MCF 10A (cell line): ENCODE data around the gene IRF4. TPM values are rescaled to one million over a fixed set of nuclear protein-coding genes. Genes with fewer than 3 reads are reported as not detected.

Experiments
- BruUV-seq: library from RNA; stranded (reverse); fragments of 400-500 nt; replicated peaks from 2 replicates; lab custom pipeline; 2021; lab: Mats Ljungman, UMichigan
- CTCF ChIA-PET: fragments of 300-600 bp; sonication (Branson Sonifier 250); formaldehyde crosslinking; extraction: SDS; loops from one replicate; lab custom pipeline; 2021; ENCODE audit warnings: antibody characterized with exemption, inconsistent platforms; lab: Yijun Ruan, JAX
- POLR2A ChIA-PET: fragments of 300-600, 350-650 bp; sonication (Branson Sonifier 250); formaldehyde crosslinking; extraction: SDS; loops from one replicate; lab custom pipeline; 2020; ENCODE audit warnings: antibody characterized with exemption, inconsistent platforms; lab: Yijun Ruan, JAX
- DNase-seq: peaks from one replicate; pipeline ENCODE4 v3.0.0-alpha.2; 2018; ENCODE audit not compliant: unreplicated experiment
- H3K27ac Mint-ChIP-seq: one replicate; pipeline ENCODE4 v1.8.0; 2022; ENCODE audit warnings: mild to moderate bottlenecking, low read depth, mixed read lengths; ENCODE audit not compliant: unreplicated experiment
- H3K27me3 Mint-ChIP-seq: one replicate; pipeline ENCODE4 v1.8.0; 2022; ENCODE audit warnings: mixed read lengths; ENCODE audit not compliant: insufficient read depth, unreplicated experiment
- H3K36me3 Mint-ChIP-seq: one replicate; pipeline ENCODE4 v1.8.0; 2022; ENCODE audit warnings: mild to moderate bottlenecking, moderate library complexity, mixed read lengths; ENCODE audit not compliant: insufficient read depth, unreplicated experiment
- H3K4me1 Mint-ChIP-seq: one replicate; pipeline ENCODE4 v1.8.0; 2022; ENCODE audit warnings: mixed read lengths; ENCODE audit not compliant: insufficient read depth, unreplicated experiment
- H3K4me3 Mint-ChIP-seq: one replicate; pipeline ENCODE4 v1.8.0; 2022; ENCODE audit warnings: mild to moderate bottlenecking, moderate library complexity, mixed read lengths; ENCODE audit not compliant: unreplicated experiment
- H3K9me3 Mint-ChIP-seq: one replicate; pipeline ENCODE4 v1.8.0; 2022; ENCODE audit warnings: mixed read lengths; ENCODE audit not compliant: unreplicated experiment
- intact Hi-C: fragments of 100-400 bp; cut with micrococcal nuclease; formaldehyde crosslinking; loops from 2 replicates; pipeline ENCODE4 v1.14.1; 2022
- total RNA-seq: library from RNA; stranded (reverse); gene quantifications from 2 replicates; pipeline ENCODE4 v1.2.3, GENCODE V29; 2022
- TF ChIP-seq, protein P1 (sequence below): fragments of 200-600 bp; IDR thresholded peaks from one replicate; pipeline ENCODE4 v1.8.0; 2022; ENCODE audit warnings: antibody characterized with exemption, mild to moderate bottlenecking; ENCODE audit not compliant: unreplicated experiment

Gene IRF4
- total RNA-seq, 1 experiment from 2014 or later, result not detected

DNA sequence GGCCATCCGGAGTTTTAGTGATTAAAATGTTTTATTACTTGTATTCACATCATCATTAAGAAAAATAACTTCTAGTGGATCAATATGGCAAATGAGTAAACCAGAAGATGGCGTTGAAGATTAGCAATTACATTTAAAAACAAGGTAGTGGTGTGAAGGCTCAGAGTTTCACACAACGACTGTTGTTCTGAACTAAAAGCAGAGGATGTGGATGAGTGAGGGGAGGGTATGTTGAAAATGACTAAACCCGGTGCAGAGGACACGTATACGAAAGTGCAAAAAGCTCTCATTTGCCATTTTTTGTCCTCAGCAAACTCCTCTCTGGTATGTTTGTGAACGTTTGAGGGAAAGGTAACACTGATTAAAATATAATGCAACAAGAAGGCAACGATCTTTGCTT lies 1.9 kb upstream of the IRF4 start:
- no peak overlapping the region for H3K27ac Mint-ChIP-seq
- intact Hi-C loops, result loop anchor here (10.0 kb wide), 1 partner anchor 95 kb away; the partner anchor contains the start of gene DUSP22
- peaks cover 23% of the 10 kb centered on the region for H3K4me1 Mint-ChIP-seq
- ChIA-PET POLR2A (interaction anchor here (0.7 to 0.9 kb wide), 2 partner anchors 13 to 56 kb away, joined by 3 to 4 read pairs; no protein-coding TSS in a partner anchor), CTCF (no interaction called here)
- no peak for DNase-seq
- no TSS peak for BruUV-seq
- H3K9me3 Mint-ChIP-seq, result peaks cover 8% of the 10 kb centered on the region
- TF ChIP-seq, protein P1, sequence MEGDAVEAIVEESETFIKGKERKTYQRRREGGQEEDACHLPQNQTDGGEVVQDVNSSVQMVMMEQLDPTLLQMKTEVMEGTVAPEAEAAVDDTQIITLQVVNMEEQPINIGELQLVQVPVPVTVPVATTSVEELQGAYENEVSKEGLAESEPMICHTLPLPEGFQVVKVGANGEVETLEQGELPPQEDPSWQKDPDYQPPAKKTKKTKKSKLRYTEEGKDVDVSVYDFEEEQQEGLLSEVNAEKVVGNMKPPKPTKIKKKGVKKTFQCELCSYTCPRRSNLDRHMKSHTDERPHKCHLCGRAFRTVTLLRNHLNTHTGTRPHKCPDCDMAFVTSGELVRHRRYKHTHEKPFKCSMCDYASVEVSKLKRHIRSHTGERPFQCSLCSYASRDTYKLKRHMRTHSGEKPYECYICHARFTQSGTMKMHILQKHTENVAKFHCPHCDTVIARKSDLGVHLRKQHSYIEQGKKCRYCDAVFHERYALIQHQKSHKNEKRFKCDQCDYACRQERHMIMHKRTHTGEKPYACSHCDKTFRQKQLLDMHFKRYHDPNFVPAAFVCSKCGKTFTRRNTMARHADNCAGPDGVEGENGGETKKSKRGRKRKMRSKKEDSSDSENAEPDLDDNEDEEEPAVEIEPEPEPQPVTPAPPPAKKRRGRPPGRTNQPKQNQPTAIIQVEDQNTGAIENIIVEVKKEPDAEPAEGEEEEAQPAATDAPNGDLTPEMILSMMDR, result no peak
- no peak overlapping the region for H3K4me3 Mint-ChIP-seq
- peaks cover 12% of the 10 kb centered on the region for H3K27me3 Mint-ChIP-seq
- no peaks in the 10 kb centered on the region for H3K36me3 Mint-ChIP-seq

DNA sequence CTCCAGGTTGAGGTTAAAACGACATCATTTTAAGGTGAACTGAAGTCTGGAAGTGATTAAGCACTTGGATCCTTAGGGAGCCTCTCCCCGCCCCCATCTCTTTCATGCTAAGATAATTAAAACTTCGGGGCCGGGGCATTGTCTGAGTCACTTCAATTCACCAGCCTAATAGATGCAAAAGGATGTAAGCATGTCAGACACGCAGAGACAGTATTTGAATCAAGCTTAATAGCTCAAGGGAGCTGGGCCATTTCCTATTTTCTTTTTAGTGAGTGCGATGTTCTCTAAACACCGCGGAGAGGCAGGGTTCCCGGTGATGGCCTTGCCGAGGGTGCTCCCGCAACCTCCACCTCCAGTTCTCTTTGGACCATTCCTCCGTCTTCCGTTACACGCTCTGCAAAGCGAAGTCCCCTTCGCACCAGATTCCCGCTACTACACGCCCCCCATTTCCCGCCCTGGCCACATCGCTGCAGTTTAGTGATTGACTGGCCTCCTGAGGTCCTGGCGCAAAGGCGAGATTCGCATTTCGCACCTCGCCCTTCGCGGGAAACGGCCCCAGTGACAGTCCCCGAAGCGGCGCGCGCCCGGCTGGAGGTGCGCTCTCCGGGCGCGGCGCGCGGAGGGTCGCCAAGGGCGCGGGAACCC lies 516 bp upstream of the IRF4 start:
- H3K9me3 Mint-ChIP-seq, result peaks cover 8% of the 10 kb centered on the region
- H3K27me3 Mint-ChIP-seq, result peaks cover 12% of the 10 kb centered on the region
- peaks cover 23% of the 10 kb centered on the region for H3K4me1 Mint-ChIP-seq
- no peaks in the 10 kb centered on the region for H3K36me3 Mint-ChIP-seq
- no peak overlapping the region for H3K4me3 Mint-ChIP-seq
- POLR2A ChIA-PET, result no interaction called here
- no peak for DNase-seq
- no TSS peak for BruUV-seq
- intact Hi-C loops, result no loop called here
- CTCF ChIA-PET, result interaction anchor here (0.5 kb wide), 1 partner anchor 127 kb away, joined by 3 read pairs; no protein-coding TSS in a partner anchor
- TF ChIP-seq, protein P1, result no peak
- no peak overlapping the region for H3K27ac Mint-ChIP-seq

DNA sequence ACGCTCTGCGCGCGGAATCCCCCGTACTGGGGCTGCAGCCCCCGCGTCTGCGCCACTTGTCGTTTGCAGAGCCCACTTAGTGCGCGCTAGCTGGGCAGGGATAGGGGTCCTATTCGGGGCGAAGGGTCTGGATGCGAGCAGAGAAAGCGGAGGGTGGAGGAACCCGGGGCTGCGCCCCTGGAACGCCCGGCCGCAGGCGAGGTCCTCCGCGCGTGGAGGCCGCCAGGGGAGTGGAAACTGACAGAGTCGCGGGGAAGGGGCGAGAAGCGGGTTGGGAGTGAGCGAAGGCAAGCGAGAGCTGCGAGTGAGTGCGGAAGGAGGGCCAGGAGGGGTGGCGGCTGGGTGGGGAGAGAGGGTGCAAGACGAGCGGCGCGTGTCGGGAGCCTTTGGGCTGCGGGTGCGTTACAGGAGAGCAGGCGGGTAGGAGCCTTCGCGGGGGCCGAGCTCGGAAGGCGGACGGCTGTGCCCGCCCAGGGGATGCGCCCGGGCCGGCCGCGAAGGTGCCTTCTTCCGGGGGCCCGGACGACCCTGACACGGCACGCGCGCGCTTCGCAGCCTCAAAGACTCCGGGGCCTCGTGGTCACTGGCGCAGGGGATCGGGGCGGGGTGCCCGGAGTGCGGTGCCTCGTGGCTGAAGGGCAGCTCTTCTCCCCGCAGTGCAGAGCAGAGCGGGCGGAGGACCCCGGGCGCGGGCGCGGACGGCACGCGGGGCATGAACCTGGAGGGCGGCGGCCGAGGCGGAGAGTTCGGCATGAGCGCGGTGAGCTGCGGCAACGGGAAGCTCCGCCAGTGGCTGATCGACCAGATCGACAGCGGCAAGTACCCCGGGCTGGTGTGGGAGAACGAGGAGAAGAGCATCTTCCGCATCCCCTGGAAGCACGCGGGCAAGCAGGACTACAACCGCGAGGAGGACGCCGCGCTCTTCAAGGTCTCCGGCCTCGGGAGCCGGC lies 1.2 kb downstream of the IRF4 start:
- Mint-ChIP-seq H3K36me3 (no peaks in the 10 kb centered on the region), H3K27ac (no peak overlapping the region), H3K4me3 (no peak overlapping the region), H3K9me3 (peaks cover 8% of the 10 kb centered on the region), H3K4me1 (peaks cover 14% of the 10 kb centered on the region), H3K27me3 (peaks cover 26% of the 10 kb centered on the region)
- POLR2A ChIA-PET, result no interaction called here
- BruUV-seq, result no TSS peak
- CTCF ChIA-PET, result interaction anchor here (0.7 kb wide), 1 partner anchor 202 kb away, joined by 3 read pairs; no protein-coding TSS in a partner anchor
- intact Hi-C loops, result no loop called here
- DNase-seq, result no peak
- TF ChIP-seq, protein P1, result no peak
